ENCODE data around the gene RND1.

DNA sequence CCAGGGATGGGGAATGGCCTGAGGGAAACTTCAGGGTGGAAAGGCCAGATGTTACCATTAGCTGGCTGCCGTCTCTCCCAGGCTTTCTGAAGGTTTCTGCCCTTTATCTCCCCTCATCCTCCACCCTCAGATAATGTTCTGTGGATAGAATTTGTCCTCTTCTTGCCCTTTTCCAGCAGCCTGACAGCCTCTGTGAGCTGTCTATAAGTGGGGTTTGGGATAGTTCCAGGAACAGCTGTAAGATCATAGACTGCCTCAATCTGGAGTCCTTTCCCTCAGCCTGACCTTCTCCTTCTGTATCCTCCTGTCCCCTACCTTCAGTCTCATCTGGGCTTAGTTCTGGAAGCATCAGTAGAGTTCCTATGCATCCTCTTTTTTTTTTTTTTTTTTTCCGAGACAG lies 2.8 kb upstream of the RND1 start:
- no peak for TF ChIP-seq MEF2A (IDR thresholded peaks at IDR 0.05; ENCODE audit: borderline replicate concordance, low read depth)
- TF ChIP-seq, protein P1, sequence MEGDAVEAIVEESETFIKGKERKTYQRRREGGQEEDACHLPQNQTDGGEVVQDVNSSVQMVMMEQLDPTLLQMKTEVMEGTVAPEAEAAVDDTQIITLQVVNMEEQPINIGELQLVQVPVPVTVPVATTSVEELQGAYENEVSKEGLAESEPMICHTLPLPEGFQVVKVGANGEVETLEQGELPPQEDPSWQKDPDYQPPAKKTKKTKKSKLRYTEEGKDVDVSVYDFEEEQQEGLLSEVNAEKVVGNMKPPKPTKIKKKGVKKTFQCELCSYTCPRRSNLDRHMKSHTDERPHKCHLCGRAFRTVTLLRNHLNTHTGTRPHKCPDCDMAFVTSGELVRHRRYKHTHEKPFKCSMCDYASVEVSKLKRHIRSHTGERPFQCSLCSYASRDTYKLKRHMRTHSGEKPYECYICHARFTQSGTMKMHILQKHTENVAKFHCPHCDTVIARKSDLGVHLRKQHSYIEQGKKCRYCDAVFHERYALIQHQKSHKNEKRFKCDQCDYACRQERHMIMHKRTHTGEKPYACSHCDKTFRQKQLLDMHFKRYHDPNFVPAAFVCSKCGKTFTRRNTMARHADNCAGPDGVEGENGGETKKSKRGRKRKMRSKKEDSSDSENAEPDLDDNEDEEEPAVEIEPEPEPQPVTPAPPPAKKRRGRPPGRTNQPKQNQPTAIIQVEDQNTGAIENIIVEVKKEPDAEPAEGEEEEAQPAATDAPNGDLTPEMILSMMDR (IDR thresholded peaks at IDR 0.05), result no peak
- no peak for TF ChIP-seq POLR2AphosphoS5 (IDR thresholded peaks at IDR 0.05; ENCODE audit: low read depth, low read length)
- no peak for TF ChIP-seq EP300 (IDR thresholded peaks at IDR 0.05; ENCODE audit: borderline replicate concordance in 1 of 2, low read depth in 1 of 2, low read length in 1 of 2)
- TF ChIP-seq, protein P2, sequence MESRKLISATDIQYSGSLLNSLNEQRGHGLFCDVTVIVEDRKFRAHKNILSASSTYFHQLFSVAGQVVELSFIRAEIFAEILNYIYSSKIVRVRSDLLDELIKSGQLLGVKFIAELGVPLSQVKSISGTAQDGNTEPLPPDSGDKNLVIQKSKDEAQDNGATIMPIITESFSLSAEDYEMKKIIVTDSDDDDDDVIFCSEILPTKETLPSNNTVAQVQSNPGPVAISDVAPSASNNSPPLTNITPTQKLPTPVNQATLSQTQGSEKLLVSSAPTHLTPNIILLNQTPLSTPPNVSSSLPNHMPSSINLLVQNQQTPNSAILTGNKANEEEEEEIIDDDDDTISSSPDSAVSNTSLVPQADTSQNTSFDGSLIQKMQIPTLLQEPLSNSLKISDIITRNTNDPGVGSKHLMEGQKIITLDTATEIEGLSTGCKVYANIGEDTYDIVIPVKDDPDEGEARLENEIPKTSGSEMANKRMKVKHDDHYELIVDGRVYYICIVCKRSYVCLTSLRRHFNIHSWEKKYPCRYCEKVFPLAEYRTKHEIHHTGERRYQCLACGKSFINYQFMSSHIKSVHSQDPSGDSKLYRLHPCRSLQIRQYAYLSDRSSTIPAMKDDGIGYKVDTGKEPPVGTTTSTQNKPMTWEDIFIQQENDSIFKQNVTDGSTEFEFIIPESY (IDR thresholded peaks at IDR 0.05; ENCODE audit: borderline replicate concordance, low read depth), result no peak
- TF ChIP-seq JUND (IDR thresholded peaks at IDR 0.05), result no peak
- TF ChIP-seq TAF1 (IDR thresholded peaks at IDR 0.05; ENCODE audit: borderline replicate concordance, low read depth, low read length), result no peak
- no peak for TF ChIP-seq YY1 (IDR thresholded peaks at IDR 0.05; ENCODE audit: low read depth)
- TF ChIP-seq, protein P3, sequence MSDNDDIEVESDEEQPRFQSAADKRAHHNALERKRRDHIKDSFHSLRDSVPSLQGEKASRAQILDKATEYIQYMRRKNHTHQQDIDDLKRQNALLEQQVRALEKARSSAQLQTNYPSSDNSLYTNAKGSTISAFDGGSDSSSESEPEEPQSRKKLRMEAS (IDR thresholded peaks at IDR 0.05; ENCODE audit: low read depth), result no peak
- TF ChIP-seq, protein P4, sequence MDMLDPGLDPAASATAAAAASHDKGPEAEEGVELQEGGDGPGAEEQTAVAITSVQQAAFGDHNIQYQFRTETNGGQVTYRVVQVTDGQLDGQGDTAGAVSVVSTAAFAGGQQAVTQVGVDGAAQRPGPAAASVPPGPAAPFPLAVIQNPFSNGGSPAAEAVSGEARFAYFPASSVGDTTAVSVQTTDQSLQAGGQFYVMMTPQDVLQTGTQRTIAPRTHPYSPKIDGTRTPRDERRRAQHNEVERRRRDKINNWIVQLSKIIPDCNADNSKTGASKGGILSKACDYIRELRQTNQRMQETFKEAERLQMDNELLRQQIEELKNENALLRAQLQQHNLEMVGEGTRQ (IDR thresholded peaks at IDR 0.05; ENCODE audit: borderline replicate concordance, low read depth, low read length), result no peak
- no peak for TF ChIP-seq RXRA (IDR thresholded peaks at IDR 0.05; ENCODE audit: borderline replicate concordance, low read depth)

Data from SK-N-SH (cell line).